B cell (primary cell): Measurements from ENCODE around the gene KMT2D.

Source experiments
- EZH2 ChIP-seq: IDR thresholded peaks from 2 replicates; pipeline ENCODE4 v1.6.1; 2012; ENCODE audit warnings: borderline replicate concordance, low read depth, mild to moderate bottlenecking, moderate library complexity, low read length; ENCODE audit not compliant: insufficient read depth, poor library complexity, severe bottlenecking
- TF ChIP-seq, protein P1 (sequence below): fragments of 200-600 bp; IDR thresholded peaks from one replicate; pipeline ENCODE4 v1.8.0; 2022; ENCODE audit warnings: antibody characterized with exemption, mild to moderate bottlenecking

DNA sequence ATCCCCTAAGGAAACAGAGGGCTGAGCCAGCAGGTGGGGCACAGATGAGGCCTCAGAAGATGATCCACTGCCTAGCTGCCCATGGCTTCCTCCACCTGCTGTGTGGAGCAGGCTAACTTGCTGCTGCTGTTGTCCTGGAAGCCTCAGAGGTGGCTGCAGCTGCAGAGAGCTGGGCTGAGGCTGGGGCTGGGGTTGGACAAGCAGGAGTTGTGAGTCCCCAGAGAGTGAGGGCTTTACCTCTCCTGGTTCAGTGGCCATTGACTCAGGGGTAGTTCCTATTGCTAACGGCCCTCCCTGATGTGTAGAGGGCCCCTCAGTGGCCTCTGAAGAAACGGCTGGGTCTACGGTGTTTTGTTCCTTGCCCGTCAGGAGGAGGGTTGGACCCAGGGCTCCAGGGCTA is 28.3 kb downstream of the KMT2D start:
- no peak for TF ChIP-seq EZH2
- TF ChIP-seq, protein P1, sequence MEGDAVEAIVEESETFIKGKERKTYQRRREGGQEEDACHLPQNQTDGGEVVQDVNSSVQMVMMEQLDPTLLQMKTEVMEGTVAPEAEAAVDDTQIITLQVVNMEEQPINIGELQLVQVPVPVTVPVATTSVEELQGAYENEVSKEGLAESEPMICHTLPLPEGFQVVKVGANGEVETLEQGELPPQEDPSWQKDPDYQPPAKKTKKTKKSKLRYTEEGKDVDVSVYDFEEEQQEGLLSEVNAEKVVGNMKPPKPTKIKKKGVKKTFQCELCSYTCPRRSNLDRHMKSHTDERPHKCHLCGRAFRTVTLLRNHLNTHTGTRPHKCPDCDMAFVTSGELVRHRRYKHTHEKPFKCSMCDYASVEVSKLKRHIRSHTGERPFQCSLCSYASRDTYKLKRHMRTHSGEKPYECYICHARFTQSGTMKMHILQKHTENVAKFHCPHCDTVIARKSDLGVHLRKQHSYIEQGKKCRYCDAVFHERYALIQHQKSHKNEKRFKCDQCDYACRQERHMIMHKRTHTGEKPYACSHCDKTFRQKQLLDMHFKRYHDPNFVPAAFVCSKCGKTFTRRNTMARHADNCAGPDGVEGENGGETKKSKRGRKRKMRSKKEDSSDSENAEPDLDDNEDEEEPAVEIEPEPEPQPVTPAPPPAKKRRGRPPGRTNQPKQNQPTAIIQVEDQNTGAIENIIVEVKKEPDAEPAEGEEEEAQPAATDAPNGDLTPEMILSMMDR = no peak
